Osteocyte (in vitro differentiated cells): Measurements from ENCODE around the gene RSBN1. TPM values are rescaled to one million over a fixed set of nuclear protein-coding genes. Genes with fewer than 3 reads are reported as not detected.
A peak's percentile ranks its signal among the peaks of the same experiment; 100 is the strongest.
"Not testable (repeated sequence)": the region's sequence is repeated elsewhere in the genome, so short reads cannot be mapped to it uniquely, and the experiment has no call there.

Experiments
- DNase-seq: peaks from one replicate; pipeline ENCODE4 v3.0.0; 2021; ENCODE audit warnings: mixed read lengths; ENCODE audit not compliant: unreplicated experiment; ENCODE audit errors: extremely low spot score
- H3K27ac Mint-ChIP-seq: one replicate; pipeline ENCODE4 v1.8.0; 2021; ENCODE audit warnings: mild to moderate bottlenecking, mixed read lengths; ENCODE audit not compliant: unreplicated experiment
- H3K27me3 Mint-ChIP-seq: one replicate; pipeline ENCODE4 v1.8.0; 2021; ENCODE audit warnings: mixed read lengths; ENCODE audit not compliant: unreplicated experiment
- H3K36me3 Mint-ChIP-seq: one replicate; pipeline ENCODE4 v1.8.0; 2021; ENCODE audit warnings: mixed read lengths; ENCODE audit not compliant: unreplicated experiment
- H3K4me1 Mint-ChIP-seq: one replicate; pipeline ENCODE4 v1.8.0; 2021; ENCODE audit warnings: mixed read lengths; ENCODE audit not compliant: unreplicated experiment
- H3K4me3 Mint-ChIP-seq: one replicate; pipeline ENCODE4 v1.8.0; 2021; ENCODE audit warnings: mild to moderate bottlenecking, moderate library complexity, mixed read lengths; ENCODE audit not compliant: unreplicated experiment
- H3K9me3 Mint-ChIP-seq: one replicate; pipeline ENCODE4 v1.8.0; 2021; ENCODE audit warnings: mixed read lengths; ENCODE audit not compliant: unreplicated experiment
- total RNA-seq: library from RNA; stranded (reverse); gene quantifications from 2 replicates; pipeline ENCODE4 v1.2.1, GENCODE V29; 2021
- TF ChIP-seq, protein P1 (sequence below): fragments of 200-600 bp; sonication (generic); IDR thresholded peaks from 2 replicates; pipeline ENCODE4 v1.5.0; 2021; ENCODE audit warnings: antibody characterized with exemption, mild to moderate bottlenecking, moderate library complexity

The RSBN1 gene
- total RNA-seq, 1 donor from 2014 or later = 17.0 TPM

DNA sequence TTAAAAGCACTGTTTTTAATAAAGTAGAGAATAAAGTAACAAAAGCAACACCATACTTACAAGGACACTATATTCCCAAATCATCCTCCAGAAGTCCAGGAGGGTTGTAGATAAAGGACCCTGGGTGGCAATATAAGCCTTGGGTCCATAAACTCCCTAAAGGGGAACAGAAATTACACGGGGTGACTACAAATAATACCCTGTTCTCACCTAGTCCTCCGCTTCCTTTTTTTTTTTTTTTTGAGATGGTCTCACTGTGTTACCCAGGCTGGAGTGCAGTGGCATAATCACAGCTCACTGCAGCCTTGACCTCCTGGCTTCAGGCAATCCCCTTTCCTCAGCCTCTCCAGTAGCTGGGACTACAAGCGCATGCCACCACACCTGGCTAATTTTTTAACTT is 46.1 kb upstream of the RSBN1 start:
- H3K27ac Mint-ChIP-seq = no peak overlapping the region
- H3K9me3 Mint-ChIP-seq = no peaks in the 10 kb centered on the region
- H3K27me3 Mint-ChIP-seq = no peaks in the 10 kb centered on the region
- DNase-seq = no peak
- H3K36me3 Mint-ChIP-seq = no peaks in the 10 kb centered on the region
- no peak overlapping the region for H3K4me3 Mint-ChIP-seq
- TF ChIP-seq, protein P1, sequence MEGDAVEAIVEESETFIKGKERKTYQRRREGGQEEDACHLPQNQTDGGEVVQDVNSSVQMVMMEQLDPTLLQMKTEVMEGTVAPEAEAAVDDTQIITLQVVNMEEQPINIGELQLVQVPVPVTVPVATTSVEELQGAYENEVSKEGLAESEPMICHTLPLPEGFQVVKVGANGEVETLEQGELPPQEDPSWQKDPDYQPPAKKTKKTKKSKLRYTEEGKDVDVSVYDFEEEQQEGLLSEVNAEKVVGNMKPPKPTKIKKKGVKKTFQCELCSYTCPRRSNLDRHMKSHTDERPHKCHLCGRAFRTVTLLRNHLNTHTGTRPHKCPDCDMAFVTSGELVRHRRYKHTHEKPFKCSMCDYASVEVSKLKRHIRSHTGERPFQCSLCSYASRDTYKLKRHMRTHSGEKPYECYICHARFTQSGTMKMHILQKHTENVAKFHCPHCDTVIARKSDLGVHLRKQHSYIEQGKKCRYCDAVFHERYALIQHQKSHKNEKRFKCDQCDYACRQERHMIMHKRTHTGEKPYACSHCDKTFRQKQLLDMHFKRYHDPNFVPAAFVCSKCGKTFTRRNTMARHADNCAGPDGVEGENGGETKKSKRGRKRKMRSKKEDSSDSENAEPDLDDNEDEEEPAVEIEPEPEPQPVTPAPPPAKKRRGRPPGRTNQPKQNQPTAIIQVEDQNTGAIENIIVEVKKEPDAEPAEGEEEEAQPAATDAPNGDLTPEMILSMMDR = no peak
- H3K4me1 Mint-ChIP-seq = peaks cover 33% of the 10 kb centered on the region

DNA sequence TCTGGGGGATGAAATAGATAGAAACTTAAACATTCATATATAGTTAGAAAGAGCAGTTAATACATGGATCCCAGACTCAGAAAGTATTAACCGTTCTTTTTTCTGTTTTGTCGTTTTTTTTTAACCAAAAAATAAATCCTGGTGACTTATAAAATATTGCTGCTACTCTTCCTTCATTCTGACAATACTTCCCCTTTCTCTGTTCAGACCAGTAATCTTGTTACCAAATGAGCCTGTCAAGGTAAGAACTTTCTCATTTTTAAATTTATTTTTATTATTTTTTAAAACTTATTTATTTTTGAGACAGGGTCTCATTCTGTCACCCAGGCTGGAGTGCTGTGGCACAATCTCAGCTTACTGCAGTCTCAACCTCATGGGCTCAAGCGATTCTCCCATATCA is 45.5 kb upstream of the RSBN1 start:
- TF ChIP-seq, protein P1 = no peak
- Mint-ChIP-seq H3K36me3 (no peaks in the 10 kb centered on the region), H3K27me3 (no peaks in the 10 kb centered on the region), H3K27ac (no peak overlapping the region), H3K4me1 (peaks cover 33% of the 10 kb centered on the region), H3K4me3 (no peak overlapping the region), H3K9me3 (no peaks in the 10 kb centered on the region)
- no peak for DNase-seq

DNA sequence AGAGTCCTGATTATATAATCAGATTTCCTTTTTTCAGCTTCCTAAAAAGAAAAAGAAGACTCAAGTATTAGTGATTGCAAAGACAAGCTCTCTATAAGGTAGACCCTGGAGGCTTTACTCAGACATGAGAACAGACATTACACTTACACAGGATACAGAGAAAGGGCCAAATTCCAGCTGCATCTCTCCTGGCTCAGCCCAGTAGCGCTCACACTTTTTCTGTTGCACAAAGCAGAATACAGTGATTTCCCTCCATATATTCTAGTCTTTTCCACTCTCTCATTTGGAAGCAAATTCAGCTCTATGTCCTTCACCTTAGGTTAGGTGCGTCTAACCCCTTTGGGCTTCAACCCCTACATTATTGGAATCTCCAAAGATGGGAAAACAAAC is 44.1 kb upstream of the RSBN1 start:
- no peak overlapping the region for H3K4me3 Mint-ChIP-seq
- peaks cover 33% of the 10 kb centered on the region for H3K4me1 Mint-ChIP-seq
- H3K36me3 Mint-ChIP-seq = no peaks in the 10 kb centered on the region
- H3K9me3 Mint-ChIP-seq = no peaks in the 10 kb centered on the region
- TF ChIP-seq, protein P1 = no peak
- no peaks in the 10 kb centered on the region for H3K27me3 Mint-ChIP-seq
- DNase-seq = no peak
- H3K27ac Mint-ChIP-seq = no peak overlapping the region

GRCh38 chr1:113855630-113856400 is 43.5 kb upstream of the RSBN1 start:
- Mint-ChIP-seq H3K27me3 (no peaks in the 10 kb centered on the region), H3K4me3 (no peak overlapping the region), H3K9me3 (no peaks in the 10 kb centered on the region), H3K4me1 (peaks cover 29% of the 10 kb centered on the region), H3K36me3 (no peaks in the 10 kb centered on the region), H3K27ac (no peak overlapping the region)
- no peak for DNase-seq
- TF ChIP-seq, protein P1 = no peak

GRCh38 chr1:113854234-113854633 is 42.0 kb upstream of the RSBN1 start:
- no peak overlapping the region for H3K27ac Mint-ChIP-seq
- no peaks in the 10 kb centered on the region for H3K27me3 Mint-ChIP-seq
- H3K4me3 Mint-ChIP-seq = no peak overlapping the region
- no peaks in the 10 kb centered on the region for H3K9me3 Mint-ChIP-seq
- no peaks in the 10 kb centered on the region for H3K36me3 Mint-ChIP-seq
- TF ChIP-seq, protein P1 = no peak
- peaks cover 16% of the 10 kb centered on the region for H3K4me1 Mint-ChIP-seq
- DNase-seq = no peak

DNA sequence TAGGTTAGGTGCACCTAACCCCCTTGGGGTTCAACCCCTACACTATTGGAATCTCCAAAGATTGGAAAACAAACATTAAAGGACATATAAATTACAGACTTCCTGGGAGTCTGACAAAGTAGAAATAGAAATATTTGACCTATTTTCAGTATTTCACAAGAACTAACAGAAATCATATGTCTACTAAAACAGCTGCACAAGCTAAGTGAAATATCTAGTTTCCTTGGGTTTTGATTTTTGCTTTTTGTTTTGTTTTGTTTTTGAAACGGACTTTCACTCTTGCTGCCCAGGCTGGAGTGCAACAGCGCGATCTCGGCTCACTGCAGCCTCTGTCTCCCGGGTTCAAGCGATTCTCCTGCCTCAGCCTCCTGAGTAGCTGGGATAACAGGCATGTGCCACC is 40.4 kb upstream of the RSBN1 start:
- not testable (repeated sequence) for H3K36me3 Mint-ChIP-seq, H3K9me3 Mint-ChIP-seq, H3K27me3 Mint-ChIP-seq, DNase-seq, H3K4me3 Mint-ChIP-seq
- H3K4me1 Mint-ChIP-seq = peaks cover 14% of the 10 kb centered on the region
- peak overlapping the region; percentile 47 for H3K27ac Mint-ChIP-seq
